A172 (cell line): ENCODE measurements around the gene UVSSA. TPM values are rescaled to one million over a fixed set of nuclear protein-coding genes. Genes with fewer than 3 reads are reported as not detected.
"Not testable (repeated sequence)": the region's sequence is repeated elsewhere in the genome, so short reads cannot be mapped to it uniquely, and the experiment has no call there.

Experiments
- DNase-seq: peaks from one replicate; pipeline ENCODE4 v3.0.0-alpha.2; 2015; ENCODE audit warnings: low spot score
- total RNA-seq: library from RNA; depleted of rRNA; stranded (reverse); fragments of >200 nt; shearing (Covaris generic); gene quantifications from 2 replicates; pipeline ENCODE4 v1.2.3, GENCODE V29; 2014

Gene UVSSA
- total RNA-seq, 1 experiment from 2014 or later: 9.8 TPM

DNA sequence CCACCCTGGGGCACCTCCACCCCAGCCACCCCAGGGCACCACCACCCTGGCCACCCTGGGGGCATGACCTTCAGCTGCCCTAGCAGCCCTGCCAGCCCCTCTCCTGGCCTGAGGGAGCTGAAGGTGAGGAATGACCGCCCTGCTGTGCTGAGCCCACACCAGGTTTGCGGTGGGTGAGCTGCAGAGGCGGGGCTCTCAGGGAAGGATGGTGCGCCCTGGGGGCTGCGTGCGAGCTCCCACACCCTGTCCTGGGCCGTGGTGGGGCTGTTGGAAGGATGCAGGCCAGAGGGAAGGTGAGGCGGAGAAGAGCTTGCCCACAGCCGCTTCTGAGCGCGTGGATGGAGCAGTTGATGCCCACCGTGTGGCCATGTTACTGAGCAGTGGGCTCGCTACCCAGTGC lies 17.7 kb downstream of the UVSSA start:
- no peak for DNase-seq

DNA sequence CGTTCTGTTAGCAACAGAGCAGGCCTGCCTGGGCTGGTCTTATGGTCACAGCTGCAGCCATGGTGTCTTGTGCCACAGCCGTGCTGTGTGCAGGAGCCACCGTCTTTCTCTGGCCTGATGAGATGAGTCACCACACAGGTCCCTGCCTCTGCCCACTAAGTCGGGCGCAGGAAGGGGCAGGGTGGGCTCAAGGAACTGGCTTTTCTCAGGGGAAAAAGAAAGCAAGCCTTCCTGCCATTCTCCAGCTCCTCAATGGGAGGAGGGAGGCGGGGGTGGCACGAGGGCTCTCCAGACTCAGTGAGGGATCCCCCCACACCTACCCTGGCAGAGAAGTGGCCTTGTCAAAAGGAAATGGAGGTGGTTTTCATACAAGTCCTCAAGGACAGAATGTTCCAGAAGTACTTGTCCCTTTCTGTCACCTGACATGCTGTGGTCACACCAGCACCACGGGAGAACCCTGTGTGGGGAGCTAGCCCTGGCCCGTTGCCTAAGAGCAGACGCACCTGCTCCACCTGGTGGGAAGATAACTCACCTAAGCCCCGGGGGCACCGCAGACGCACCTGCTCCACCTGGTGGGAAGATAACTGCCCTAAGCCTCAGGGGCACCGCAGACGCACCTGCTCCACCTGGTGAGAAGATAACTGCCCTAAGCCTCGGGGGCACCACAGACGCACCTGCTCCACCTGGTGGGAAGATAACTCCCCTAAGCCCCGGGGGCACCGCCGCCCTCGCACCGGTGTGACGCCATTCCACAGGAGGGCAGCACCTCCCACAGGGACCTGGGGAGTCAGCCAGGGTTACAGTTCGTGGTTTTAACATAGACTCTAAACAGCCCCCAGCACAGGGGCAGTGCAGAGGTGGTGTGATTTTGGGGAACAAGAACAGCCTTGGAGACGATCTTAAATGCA lies 18.5 kb downstream of the UVSSA start:
- DNase-seq: no peak

DNA sequence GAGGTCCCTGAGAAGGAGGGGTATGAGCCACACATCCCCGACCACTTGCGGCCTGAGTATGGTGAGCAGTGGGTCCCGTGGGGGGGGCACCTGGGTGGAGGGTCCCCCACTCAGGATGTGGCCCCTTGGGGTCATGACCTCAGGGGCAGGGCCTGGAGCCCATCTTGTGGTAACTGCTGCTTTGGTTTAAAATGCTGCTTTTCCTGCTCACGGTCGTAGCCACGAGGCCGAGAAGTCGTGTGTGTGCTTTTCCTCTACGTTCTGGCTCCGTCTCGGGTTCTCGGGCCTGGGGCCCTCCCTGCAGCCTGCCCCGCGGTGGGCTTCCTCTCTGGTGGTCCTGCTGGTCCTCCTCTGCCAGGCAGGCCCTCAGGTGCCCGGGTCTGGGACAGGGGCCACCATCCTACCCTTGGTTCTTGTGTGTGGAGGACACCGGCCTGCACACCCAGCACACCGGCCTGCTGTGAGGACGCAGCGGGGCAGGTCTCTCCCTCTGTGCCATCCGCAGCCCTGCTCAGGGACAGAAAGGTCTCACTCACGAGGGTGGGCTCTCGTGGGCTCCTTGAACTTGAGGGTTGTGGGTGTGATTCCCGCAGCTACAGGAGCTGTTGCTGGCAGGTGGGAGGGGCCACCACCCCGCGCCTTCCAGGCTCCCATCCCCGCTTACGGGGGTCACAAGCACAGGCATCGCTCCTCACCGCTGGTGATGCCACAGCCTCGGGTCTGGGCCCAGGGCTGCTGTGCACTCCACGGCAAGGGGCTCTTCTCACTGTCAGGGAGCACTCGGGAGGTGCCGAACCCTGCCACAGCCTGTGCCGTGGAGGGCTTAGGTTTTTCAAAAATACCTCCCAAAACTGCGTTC lies 19.6 kb downstream of the UVSSA start:
- DNase-seq: no peak

DNA sequence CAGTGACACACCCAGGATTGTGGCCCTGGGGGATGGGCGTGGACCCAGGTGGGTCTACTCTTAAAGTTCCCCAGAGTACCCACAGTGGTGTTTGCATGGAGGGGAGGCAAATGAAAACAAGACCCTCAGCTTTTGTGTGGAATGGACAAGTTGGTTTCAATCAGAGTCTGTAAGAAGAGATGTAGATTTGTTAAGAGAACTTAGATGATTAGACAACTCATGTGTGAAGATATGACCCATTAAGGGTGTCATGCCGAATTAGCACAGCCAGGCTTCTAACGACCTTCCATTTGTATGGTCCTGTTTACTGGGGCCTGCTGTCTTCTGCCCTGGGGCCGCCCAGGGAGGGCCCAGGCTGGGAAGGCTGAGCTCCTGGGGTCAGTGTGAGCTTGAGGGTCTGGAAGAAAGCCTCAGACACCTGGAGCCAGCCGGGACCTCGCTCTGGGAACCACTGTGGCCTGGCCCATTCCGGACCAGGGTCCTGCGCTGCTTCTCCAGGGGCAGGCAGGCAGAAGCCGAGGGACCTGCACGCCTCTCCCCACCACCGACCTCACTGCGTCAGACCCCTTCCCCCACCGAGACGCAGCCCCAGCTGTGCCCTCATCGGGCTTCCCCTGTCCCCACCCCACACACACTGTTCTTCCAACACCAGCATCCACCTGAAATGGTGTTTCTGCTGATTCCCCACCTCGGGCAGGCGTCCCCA lies 20.4 kb downstream of the UVSSA start:
- no peak for DNase-seq

- DNase-seq: no peak
Observed at GRCh38 chr4:1367936-1368289, 20.9 kb downstream of the UVSSA start.

DNA sequence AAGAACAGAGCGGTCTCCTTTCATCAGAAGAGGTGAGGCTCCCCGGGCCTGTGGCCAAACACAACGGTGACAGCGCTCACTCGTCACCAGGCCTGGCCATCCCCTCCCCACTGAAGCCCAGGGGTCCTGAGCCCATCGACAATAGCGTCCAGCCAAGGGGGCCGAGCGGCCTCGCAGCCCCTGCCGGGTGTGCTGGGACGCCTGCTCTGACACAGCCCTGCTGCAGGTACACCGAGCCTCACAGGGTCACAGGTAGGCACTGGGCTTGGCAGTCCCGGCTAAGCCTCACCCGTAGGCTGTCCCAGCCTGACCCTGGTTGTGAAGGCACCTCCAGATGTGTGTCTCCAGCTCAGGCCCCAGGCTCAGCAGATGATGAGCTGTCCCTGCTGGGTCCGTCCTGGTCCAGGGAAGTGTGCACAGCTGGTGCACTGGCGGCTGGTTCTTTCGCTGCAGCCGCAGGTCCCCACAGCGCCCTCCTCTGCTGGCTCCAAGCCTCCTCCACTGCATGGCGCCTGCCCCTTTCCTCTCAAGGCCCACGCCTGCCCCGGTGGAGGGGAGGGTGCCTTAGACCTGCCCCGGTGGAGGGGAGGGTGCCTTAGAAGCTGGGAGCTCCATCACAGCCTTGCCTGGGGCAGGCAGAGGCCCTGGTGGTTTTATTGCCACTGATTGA lies 21.5 kb downstream of the UVSSA start:
- no peak for DNase-seq

DNA sequence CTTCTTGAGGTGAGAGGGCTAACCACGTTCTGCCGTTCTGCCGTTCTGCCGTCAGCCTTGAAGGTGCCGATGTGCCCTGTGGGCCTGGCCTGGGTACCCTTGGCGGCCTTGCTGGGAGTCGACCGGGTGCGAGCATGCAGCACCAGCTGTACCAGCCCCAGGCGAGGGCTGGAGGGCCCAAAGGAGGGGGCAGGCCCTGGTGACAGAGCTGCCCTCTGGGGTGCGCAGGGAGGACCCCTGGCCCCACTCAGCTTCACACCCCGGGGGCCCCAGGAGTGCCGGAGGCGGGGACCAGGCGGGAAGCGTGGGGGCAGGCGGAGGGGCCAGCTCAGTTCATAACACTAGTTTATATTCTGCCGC lies 22.1 kb downstream of the UVSSA start:
- no peak for DNase-seq

DNA sequence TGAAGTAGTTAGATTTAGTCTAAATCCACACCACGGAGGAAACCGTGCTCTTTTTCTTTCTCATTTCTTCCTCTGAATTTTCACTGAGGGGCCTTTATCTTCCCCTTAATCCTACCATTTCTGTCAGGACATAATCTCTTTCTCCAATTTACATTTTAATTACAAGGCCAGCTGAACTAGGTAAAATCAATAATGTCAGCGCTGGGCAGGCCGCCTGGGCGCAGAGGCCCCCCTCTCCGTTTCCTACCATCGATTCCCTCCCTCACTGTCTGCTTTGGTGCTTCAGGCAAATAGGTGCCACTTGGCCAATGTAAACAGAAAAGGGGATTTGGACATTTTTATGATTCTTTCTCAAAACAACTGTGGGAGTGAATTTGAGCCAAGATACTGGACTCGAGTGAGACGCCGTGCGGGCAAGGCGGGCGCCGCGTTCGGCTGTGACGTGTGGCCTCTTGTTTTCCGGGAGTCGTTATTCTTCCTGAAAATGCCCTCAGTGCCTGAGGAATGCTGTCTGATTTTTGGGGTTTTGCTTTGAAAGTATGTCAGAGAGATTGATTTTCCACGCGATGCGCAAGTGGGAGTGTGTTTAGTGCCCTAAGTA lies 22.6 kb downstream of the UVSSA start:
- DNase-seq: no peak

GRCh38 chr4:1370321-1371124 lies 23.5 kb downstream of the UVSSA start:
- DNase-seq: no peak

DNA sequence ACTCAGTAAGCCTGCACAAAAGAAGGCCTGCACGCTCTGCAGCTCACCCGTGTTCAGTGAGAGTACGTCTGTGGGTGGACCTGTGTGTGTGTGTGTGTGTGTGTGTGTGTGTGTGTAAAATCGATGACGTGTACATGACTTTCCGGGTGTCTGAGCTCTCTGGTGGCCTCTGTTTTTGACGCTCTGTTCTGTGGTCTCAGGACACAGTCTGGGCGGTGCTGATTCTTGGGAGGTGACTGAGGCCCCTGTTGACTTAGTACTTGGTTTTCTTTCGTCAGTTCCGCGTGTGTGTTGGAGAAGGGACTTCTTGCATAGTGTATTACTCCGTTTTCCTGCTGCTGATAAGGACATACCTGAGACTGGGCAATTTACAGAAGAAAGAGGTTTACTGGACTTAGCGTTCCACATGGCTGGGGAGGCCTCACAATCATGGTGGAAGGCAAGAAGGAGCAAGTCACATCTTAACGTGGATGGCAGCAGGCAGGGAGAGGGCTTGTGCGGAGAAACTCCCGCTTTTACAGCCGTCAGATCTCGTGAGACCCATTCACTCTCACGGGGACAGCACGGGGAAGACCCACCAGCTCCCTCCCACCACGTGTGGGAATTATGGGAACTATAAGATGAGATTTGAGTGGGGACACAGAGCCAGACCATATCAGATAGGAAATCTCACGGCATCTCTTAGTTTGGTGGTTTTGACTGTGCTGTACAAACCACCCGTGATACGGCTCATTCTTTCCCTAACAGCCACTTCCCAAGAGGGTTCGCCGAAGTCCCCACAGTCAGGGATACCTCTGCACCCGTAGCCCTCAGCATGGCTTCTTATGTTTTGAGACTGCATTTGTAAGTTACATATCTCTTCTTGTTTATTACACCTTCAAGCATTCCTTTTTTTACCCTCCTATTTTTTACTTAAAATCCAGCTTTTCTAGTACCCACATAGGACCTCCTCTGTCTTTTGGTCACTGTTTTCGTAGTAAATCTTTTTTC lies 24.5 kb downstream of the UVSSA start:
- DNase-seq: no peak

- DNase-seq: not testable (repeated sequence)
Observed at GRCh38 chr4:1372576-1372975, 25.6 kb downstream of the UVSSA start.

DNA sequence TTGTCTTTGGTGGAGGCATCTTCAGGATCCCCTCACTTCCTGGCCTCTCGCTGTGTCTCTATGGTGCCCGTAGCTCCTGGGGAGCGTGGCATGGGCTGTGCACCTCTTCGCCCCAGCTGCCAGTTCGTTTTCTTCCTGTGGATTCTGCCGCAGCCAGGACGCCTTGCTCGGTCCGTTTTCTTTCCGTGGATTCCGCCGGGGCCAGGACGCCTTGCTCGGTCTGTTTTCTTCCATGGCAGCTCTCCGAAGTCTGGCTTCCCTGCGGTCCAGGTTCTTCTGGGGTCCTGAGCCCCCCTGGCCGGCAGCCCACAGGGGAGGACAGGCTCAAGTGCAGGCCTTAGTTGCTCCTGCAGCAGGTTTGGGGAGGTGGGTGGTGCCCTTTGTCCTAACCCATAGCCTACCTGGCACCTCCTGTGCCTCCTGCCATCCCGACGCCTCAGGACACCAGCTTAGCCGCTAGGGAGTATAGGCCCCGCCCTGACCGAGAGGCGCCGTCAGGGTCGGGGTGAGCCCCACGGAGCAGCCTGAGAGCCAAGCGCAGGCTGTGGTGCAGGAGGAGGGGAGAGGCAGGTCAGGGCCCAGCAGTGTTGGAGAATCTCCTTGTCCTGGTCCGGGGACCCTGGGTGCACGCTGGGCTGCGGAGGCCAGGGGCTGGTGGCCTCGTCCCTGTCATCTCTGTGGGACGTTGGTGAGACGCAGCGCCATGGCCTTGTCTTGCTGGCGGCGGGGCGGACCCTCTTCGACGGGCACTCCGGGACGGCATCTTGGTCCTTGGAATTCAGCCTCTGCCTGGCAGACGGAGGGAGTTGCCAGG lies 27.1 kb downstream of the UVSSA start:
- no peak for DNase-seq

DNA sequence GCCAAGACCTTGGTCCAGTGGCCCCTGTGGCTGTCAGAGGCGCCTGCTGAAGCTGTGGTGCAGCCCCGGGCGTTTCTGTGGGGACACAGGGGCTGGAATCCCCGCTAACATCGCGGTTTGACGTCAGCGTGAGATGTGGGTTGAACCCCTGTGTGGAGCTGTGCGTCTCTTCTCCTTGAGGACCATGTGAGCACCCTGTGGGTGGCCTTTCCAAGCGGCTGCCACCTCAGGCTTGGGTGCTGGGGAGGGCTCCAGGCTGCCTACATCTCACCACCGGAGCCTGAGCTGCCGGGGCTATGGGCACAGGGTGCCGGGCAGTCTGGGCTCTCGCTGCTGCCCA lies 27.7 kb downstream of the UVSSA start:
- no peak for DNase-seq

DNA sequence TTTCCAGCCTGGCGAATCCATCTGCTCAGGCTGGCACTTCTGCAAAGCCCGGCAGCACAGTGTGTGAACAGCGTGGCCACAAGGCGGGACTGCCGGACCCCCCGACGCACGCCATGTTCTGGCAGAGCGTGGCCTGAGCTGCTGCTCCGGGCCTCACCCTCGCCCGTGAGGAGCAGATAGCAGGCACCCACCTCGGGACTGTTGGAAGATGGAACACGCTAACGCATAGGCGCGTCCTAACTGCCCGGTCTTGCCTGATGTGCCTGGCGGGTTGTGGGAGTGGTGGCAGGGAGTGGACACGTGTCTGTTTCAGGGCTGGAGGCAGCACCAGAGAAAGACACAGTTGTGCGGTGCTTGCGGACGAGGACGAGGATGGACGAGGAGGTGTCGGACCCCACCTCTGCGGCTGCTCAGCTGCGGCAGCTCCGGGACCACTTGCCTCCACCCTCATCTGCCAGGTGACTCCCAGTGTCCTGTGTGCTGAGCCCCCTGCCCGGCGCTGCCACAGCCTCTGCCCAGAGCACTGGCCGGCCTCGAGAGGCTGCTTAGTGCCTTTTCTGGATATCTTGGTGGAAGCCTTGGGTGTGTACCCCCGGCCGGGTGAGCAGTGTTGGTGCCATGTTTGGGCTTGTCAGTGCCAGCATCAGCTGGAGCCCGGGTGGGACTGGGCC lies 28.2 kb downstream of the UVSSA start:
- no peak for DNase-seq

GRCh38 chr4:1375761-1376322 lies 28.8 kb downstream of the UVSSA start:
- DNase-seq: no peak

DNA sequence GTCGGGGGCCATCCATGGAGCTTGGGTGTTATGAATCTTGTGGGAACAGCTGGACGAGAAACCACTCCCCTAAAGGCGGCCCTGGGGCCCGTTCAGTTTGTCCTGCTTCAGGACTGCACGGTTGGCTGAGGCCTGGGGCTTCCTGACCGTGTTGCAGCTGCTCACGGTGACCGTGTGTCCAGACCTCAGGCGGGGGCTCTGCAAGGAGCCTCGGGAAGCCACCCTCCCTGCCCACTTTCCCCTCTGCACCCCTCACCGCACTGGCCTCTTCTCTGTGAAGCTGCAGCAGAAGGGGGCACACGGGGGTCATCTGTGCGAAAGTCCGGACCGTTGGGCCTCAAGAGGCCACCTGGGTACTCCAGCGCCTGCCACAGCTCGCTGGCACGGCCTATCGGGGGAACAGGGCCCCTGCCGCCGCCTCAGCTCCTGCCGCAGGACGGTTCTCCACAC lies 29.4 kb downstream of the UVSSA start:
- no peak for DNase-seq

DNA sequence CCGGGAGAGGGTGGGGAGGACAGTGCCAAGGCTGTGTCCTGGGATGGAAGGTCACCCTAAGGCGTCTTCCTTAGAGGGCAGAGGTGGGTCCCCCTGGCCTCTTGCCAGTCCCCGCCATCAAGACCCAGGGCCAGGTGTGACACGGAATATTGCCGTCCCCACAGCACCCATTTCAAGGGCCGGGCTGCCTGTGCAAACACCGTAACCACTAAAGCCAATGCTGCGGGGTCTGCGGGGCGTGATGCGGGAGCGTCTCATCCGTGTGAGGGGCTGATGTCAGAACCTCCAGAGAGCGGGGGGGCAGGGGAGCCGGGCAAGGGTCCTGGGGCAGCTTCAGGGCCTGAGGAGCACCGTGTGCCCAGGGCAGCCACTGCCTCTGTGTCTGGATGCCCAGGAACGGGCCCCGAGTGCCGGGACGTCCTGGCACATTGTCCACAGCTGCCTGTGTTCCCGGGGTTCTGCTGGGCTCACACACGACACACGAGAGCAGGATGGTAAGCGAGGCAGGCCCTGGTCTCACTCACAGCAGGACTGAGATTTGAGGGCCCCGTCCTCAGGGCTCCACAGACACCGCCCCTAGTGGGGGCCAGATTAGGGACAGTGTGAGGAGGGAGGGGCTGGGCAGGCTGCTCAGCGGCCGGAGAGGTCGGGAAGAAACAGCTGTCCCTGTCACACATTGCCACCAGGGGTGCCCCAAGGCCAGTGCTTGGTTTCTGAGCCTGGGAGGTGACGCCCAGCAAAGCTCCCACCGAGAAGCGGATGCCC lies 30.0 kb downstream of the UVSSA start:
- DNase-seq: no peak
